ENCODE measurements around the gene URGCP.

The URGCP gene

DNA sequence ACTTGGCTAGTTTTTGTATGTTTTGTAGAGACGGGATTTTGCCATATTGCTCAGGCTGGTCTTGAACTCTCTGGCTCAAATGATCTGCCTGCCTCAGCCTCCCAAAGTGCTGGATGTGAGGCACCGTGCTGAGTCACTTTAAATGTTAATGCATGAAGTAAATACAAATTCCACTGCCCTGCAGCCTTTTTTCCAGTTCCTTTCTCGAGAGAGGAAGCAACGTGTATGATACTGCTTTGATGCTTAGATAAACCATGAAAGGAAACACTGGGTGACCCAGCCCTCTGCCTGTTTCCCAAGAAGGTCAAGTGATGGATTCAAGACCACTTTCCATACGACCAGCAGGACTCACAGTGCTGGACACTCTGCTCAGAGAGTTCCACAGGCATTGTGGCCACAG is 25.8 kb downstream of the URGCP start:
- Histone ChIP-seq H3K4me2 (no peak overlapping the region), H3K9ac (no peak overlapping the region), H3K4me3 (no peak overlapping the region), H3K27ac (no peak overlapping the region), H3K36me3 (peaks cover 67 to 92% (median 80%) of the 10 kb centered on the region in 11 experiments), H3K9me3 (replicated peaks in 1 of 11) (no peaks in the 10 kb centered on the region), H3K27me3 (peaks cover 0 to 27% (median 11%) of the 10 kb centered on the region in 11 experiments; a peak in 8 of 22 replicates), H4K20me1 (peaks cover 0 to 75% (median 62%) of the 10 kb centered on the region in 11 experiments; a peak in 21 of 22 replicates), H3K4me1 (peaks cover 23 to 37% (median 32%) of the 10 kb centered on the region in 10 experiments)
- no peak for TF ChIP-seq Cebpa-rat (IDR thresholded peaks at IDR 0.05)

DNA sequence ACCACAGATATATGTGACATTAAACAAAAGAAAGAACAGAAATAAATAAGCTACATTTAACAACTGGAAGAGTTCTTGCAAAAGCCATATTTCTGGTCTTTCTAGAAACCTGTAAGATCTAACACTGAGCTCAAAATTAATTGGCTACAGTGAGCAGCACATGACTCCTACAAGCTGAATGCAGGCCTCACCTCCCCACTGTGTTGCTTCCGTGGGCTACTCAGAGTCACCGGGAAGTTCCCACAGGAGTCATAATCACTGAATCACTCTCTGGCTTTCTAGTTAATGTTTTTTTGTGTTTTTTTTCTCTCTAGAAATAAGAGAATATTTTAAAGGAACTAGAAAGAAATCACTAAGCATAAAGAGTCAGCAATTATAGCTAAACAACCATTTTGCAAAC is 26.9 kb downstream of the URGCP start:
- Histone ChIP-seq H4K20me1 (peaks cover 0 to 84% (median 69%) of the 10 kb centered on the region in 11 experiments; a peak in 21 of 22 replicates), H3K27me3 (peaks cover 0 to 31% (median 11%) of the 10 kb centered on the region in 11 experiments; a peak in 8 of 22 replicates), H3K4me1 (peaks cover 30 to 48% (median 40%) of the 10 kb centered on the region in 10 experiments), H3K27ac (no peak overlapping the region), H3K4me2 (no peak overlapping the region), H3K4me3 (no peak overlapping the region), H3K9me3 (replicated peaks in 1 of 11) (no peaks in the 10 kb centered on the region), H3K9ac (no peak overlapping the region), H3K36me3 (peaks cover 61 to 92% (median 79%) of the 10 kb centered on the region in 11 experiments)
- TF ChIP-seq Cebpa-rat (IDR thresholded peaks at IDR 0.05): no peak

DNA sequence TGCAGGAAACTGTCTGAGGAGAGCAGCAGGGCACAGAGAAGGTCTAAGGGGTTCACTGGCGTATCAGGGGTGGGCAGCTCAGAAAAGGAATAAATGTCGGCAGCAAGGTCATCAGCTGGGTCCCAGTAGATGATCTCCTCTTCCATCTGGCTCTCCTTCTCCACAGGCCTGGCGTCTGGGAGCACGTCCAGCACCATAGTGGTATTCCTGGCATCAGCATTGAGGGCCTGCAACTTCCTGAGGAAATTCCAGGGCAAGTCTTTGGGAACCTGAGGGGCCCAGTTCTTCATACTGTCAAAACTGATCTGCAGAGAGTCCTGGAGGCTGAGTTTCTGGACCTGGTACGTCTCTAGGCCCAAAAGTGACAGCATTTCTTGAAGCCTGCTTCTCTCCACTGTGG is 27.5 kb downstream of the URGCP start:
- Histone ChIP-seq H3K4me2 (peak overlapping the region in 4 of 11 experiments; percentile 8 to 98 (median 92); a peak in 5 of 22 replicates), H4K20me1 (peaks cover 0 to 82% (median 69%) of the 10 kb centered on the region in 11 experiments; a peak in 21 of 22 replicates), H3K27me3 (peaks cover 0 to 34% (median 11%) of the 10 kb centered on the region in 11 experiments; a peak in 8 of 22 replicates), H3K4me1 (peaks cover 30 to 48% (median 40%) of the 10 kb centered on the region in 10 experiments), H3K27ac (no peak overlapping the region), H3K36me3 (peaks cover 55 to 92% (median 79%) of the 10 kb centered on the region in 11 experiments), H3K4me3 (no peak overlapping the region), H3K9me3 (replicated peaks in 1 of 11) (peaks cover 0 to 6% (median 0%) of the 10 kb centered on the region in 11 experiments; a peak in 2 of 22 replicates), H3K9ac (no peak overlapping the region; a peak in 1 of 22 replicates)
- TF ChIP-seq Cebpa-rat (IDR thresholded peaks at IDR 0.05): no peak

DNA sequence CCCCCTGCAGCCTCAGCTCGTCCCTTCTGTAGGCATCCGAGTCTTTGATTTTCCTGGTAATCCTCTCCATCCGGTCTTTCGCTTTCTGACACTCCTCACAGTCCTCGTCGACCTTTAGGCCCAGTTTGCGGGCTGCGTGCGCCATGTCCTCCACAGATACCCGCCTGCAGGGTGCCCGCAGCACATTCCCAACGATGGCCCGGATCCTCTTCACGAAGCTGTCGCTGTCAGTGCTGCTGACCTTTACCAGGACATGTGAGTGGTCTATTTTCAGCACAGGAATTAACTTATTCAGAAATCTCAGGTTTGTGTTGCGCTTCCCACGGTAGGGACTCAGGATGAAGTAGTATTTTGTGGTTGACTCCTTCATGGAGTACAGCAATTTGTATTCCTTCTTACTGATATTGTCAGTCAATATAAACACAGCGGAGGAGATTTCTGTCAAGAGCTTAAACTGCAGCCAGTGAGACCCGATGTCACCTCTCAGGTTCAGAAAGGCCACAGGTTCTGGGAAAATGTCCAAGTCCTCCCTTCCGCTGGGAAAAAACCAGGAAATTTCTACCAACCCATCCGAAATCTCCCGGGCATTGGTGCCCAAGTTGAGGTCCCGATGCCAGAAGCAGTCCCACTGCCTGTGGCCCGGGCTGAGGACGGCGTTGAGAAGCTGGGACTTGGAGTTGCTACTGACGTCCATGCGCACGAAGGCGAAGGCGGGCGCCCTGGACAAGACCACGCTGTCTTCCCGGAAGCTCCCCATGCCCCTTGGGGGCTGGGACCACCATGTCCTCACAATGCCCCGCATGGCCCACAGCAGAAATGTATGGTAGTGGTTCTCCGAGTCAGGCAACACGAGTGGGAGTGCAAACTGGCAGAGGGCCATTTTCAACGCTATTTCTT is 28.2 kb downstream of the URGCP start:
- H3K9ac ChIP-seq: peak overlapping the region in 3 of 11 experiments; percentile 36 to 63 (median 50); a peak in 3 of 22 replicates
- H3K27ac ChIP-seq: no peak overlapping the region
- H4K20me1 ChIP-seq: peaks cover 0 to 86% (median 69%) of the 10 kb centered on the region in 11 experiments; a peak in 21 of 22 replicates
- TF ChIP-seq Cebpa-rat (IDR thresholded peaks at IDR 0.05): no peak
- peaks cover 0 to 36% (median 11%) of the 10 kb centered on the region in 11 experiments; a peak in 8 of 22 replicates for H3K27me3 ChIP-seq
- H3K36me3 ChIP-seq: peaks cover 50 to 89% (median 75%) of the 10 kb centered on the region in 11 experiments
- peak overlapping the region; percentile 65 to 98 (median 90); a peak in 20 of 22 replicates for H3K4me2 ChIP-seq
- H3K4me1 ChIP-seq: peaks cover 30 to 49% (median 41%) of the 10 kb centered on the region in 10 experiments
- peaks cover 0 to 7% (median 0%) of the 10 kb centered on the region in 11 experiments; a peak in 2 of 22 replicates for H3K9me3 ChIP-seq (replicated peaks in 1 of 11)
- no peak overlapping the region for H3K4me3 ChIP-seq

DNA sequence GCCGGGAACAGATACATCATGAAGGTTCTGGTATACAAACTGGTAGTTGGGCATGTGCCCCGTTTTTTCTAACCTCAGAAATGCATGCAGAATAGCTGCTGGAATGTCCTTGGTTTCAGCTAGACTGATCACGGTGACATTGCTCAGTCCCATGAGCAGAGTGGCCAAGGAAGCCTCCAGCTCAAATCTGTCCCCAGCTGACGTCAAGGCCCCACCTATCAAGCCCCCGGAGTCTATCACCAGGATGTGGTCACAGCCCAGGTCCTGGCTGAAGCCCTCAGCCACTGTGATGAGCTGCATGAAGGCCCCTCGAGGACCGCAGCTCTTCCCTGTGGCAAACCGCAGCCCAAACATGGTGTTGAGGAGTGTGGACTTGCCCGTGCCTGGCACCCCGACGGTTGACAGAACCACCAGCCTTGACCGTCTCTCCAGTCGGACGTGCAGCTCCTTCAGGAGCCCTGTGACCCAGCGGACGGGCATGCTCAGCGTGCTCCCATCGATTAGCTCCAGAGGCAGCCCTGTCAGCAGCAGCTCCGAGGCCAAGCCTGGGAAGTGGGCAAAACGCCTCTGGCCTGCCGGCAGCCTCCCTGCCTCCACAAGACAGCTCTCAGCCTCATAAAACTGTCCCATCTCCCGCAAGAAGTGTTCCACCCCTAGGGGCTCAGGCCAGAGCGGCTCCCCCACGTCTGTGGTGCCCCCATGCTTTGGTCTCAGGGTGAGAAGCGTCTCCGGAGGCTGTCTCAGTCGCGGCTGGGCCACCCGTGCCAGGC is 29.2 kb downstream of the URGCP start:
- peaks cover 0 to 36% (median 11%) of the 10 kb centered on the region in 11 experiments; a peak in 8 of 22 replicates for H3K27me3 ChIP-seq
- H3K4me1 ChIP-seq: peaks cover 40 to 59% (median 51%) of the 10 kb centered on the region in 10 experiments
- peaks cover 47 to 81% (median 71%) of the 10 kb centered on the region in 11 experiments for H3K36me3 ChIP-seq
- peak overlapping the region; percentile 65 to 98 (median 90) for H3K4me2 ChIP-seq
- no peak for TF ChIP-seq Cebpa-rat (IDR thresholded peaks at IDR 0.05)
- peak overlapping the region in 6 of 11 experiments; percentile 4 to 54 (median 23); a peak in 8 of 22 replicates for H3K27ac ChIP-seq
- peak overlapping the region in 7 of 11 experiments; percentile 7 to 63 (median 22); a peak in 11 of 22 replicates for H3K9ac ChIP-seq
- H4K20me1 ChIP-seq: peaks cover 0 to 90% (median 69%) of the 10 kb centered on the region in 11 experiments; a peak in 21 of 22 replicates
- H3K4me3 ChIP-seq: peak overlapping the region in 4 of 10 experiments; percentile 21 to 44 (median 26); a peak in 4 of 20 replicates
- peaks cover 0 to 7% (median 0%) of the 10 kb centered on the region in 11 experiments; a peak in 2 of 22 replicates for H3K9me3 ChIP-seq (replicated peaks in 1 of 11)

DNA sequence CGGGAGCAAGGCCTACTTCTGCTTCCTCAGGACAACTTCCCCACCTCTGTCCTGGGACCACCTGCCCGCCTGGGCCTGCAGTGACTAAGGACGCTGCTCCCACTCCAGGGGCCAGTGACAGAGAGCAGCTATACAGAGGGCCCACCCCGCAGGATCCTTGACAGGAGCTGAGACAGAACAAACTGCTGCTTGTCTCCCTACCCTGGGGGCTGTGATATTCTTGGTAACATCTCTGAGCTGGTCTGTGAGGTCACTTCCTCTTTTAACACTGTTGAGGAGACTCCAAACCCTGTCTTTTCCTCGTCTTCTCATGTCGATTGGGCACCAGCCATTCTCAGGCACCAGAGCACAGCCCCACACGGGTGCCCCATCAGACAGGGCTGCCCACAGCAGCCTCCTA is 30.2 kb downstream of the URGCP start:
- Histone ChIP-seq H3K9me3 (replicated peaks in 1 of 11) (peaks cover 0 to 9% (median under 1%) of the 10 kb centered on the region in 11 experiments; a peak in 9 of 22 replicates), H3K27me3 (peaks cover 0 to 37% (median 11%) of the 10 kb centered on the region in 11 experiments; a peak in 8 of 22 replicates), H3K27ac (peak overlapping the region in 8 of 11 experiments; percentile 1 to 54 (median 21); a peak in 12 of 22 replicates), H4K20me1 (peaks cover 0 to 83% (median 65%) of the 10 kb centered on the region in 11 experiments; a peak in 21 of 22 replicates), H3K9ac (peak overlapping the region in 7 of 11 experiments; percentile 7 to 63 (median 27); a peak in 10 of 22 replicates), H3K4me2 (peak overlapping the region; percentile 65 to 98 (median 90)), H3K4me1 (peaks cover 41 to 64% (median 53%) of the 10 kb centered on the region in 10 experiments), H3K4me3 (peak overlapping the region in 4 of 10 experiments; percentile 21 to 44 (median 26); a peak in 5 of 20 replicates), H3K36me3 (peaks cover 38 to 72% (median 62%) of the 10 kb centered on the region in 11 experiments)
- no peak for TF ChIP-seq Cebpa-rat (IDR thresholded peaks at IDR 0.05)

DNA sequence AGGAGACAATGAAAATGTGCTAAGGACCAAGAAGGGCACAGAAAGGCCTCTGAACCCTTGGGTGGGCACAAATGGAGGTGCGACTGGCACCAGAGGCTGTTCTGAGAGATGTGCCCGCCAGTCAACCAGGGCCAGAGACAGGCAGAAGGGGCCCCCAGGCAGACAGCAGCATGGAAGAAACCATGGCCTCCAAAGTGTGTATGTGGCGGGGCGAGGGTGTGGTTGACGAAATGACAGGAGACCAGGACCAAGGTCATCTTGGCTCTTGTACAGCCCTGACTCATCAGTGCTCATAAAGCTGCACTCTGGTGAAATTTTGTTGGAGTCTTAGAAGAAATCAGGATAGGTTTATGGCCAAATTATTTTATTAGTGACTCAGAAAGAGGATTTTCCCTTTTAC is 33.1 kb downstream of the URGCP start:
- Histone ChIP-seq H3K27ac (no peak overlapping the region), H3K9me3 (replicated peaks in 1 of 11) (peaks cover 0 to 19% (median 6%) of the 10 kb centered on the region in 11 experiments; a peak in 10 of 22 replicates)

More for the DNA sequence above, 33.1 kb downstream of the URGCP start:
- TF ChIP-seq Cebpa-rat (IDR thresholded peaks at IDR 0.05): no peak
- H3K4me1 ChIP-seq: peaks cover 56 to 73% (median 68%) of the 10 kb centered on the region in 10 experiments
- H3K9ac ChIP-seq: no peak overlapping the region
- no peak overlapping the region for H3K4me3 ChIP-seq
- peaks cover 0 to 53% (median 37%) of the 10 kb centered on the region in 11 experiments; a peak in 21 of 22 replicates for H4K20me1 ChIP-seq
- peak overlapping the region; percentile 18 to 48 (median 32); a peak in 16 of 22 replicates for H3K4me2 ChIP-seq
- peaks cover 0 to 21% (median 3%) of the 10 kb centered on the region in 11 experiments; a peak in 8 of 22 replicates for H3K27me3 ChIP-seq
- H3K36me3 ChIP-seq: peaks cover 9 to 42% (median 33%) of the 10 kb centered on the region in 11 experiments

All from BLaER1 treated with 17β-estradiol and CSF1 and Interleukin-3, amounts not matched to agents 10 nM and 100 nM (cell line).